A673 (cell line): ENCODE data around the gene KCNIP4.

Source experiments
- CTCF ChIP-seq: fragments of 300-800, 200-600 bp; sonication (generic); conservative IDR thresholded peaks from 2 replicates; pipeline ENCODE4 v1.5.1; 2017; ENCODE audit warnings: low read depth, mild to moderate bottlenecking, antibody characterized with exemption, low read length, moderate library complexity, mixed read lengths
- EZH2 ChIP-seq: fragments of 200-600 bp; sonication (generic); IDR thresholded peaks from 2 replicates; pipeline ENCODE4 v1.6.1; 2017; ENCODE audit warnings: borderline replicate concordance, low read depth, mild to moderate bottlenecking, mixed read lengths, antibody characterized with exemption, low read length; ENCODE audit not compliant: poor library complexity, severe bottlenecking

GRCh38 chr4:20925176-20925575 is 1023.4 kb downstream of the KCNIP4 start:
- TF ChIP-seq CTCF (no peak), EZH2 (no peak)
